ENCODE data around the gene RANBP9. TPM values are rescaled to one million over a fixed set of nuclear protein-coding genes. Genes with fewer than 3 reads are reported as not detected.

RANBP9 gene
- total and polyA plus RNA-seq, 8 donors, result 9.6 to 22.2 (median 16.6) TPM

DNA sequence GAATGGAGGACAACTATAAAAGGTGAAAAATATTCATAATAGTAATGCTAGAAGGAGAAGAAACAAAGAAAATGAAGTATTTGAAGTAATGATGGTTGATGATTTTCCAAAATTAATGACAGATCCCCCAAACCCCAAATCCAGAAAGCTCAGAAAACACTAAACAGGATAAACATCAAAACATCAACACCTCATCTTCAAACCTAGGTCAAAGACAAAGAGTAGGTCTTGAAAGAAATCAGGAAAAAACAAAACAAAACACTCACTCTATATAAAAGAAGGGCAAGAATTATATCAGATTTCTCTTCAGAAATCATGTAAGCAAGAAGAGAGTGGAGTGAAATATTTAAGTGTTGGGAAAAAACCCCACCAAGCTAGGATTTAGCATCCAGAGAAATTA is 38.7 kb downstream of the RANBP9 start:
- no peaks in the 10 kb centered on the region for H3K27me3 ChIP-seq
- no peak overlapping the region for H3K27ac ChIP-seq
- TF ChIP-seq, protein P1, sequence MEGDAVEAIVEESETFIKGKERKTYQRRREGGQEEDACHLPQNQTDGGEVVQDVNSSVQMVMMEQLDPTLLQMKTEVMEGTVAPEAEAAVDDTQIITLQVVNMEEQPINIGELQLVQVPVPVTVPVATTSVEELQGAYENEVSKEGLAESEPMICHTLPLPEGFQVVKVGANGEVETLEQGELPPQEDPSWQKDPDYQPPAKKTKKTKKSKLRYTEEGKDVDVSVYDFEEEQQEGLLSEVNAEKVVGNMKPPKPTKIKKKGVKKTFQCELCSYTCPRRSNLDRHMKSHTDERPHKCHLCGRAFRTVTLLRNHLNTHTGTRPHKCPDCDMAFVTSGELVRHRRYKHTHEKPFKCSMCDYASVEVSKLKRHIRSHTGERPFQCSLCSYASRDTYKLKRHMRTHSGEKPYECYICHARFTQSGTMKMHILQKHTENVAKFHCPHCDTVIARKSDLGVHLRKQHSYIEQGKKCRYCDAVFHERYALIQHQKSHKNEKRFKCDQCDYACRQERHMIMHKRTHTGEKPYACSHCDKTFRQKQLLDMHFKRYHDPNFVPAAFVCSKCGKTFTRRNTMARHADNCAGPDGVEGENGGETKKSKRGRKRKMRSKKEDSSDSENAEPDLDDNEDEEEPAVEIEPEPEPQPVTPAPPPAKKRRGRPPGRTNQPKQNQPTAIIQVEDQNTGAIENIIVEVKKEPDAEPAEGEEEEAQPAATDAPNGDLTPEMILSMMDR (IDR thresholded peaks at IDR 0.05), result no peak
- no peak for DNase-seq
- intact Hi-C loops (cut with DNase I), result no loop called here
- no peak overlapping the region for H3K4me3 ChIP-seq
- no peak for FAIRE-seq
- H3K36me3 ChIP-seq, result no peaks in the 10 kb centered on the region
- no peaks in the 10 kb centered on the region for H3K9me3 ChIP-seq
- no peak for ATAC-seq
- H3K4me1 ChIP-seq, result peaks cover 0 to 15% (median 6%) of the 10 kb centered on the region in 3 donors

DNA sequence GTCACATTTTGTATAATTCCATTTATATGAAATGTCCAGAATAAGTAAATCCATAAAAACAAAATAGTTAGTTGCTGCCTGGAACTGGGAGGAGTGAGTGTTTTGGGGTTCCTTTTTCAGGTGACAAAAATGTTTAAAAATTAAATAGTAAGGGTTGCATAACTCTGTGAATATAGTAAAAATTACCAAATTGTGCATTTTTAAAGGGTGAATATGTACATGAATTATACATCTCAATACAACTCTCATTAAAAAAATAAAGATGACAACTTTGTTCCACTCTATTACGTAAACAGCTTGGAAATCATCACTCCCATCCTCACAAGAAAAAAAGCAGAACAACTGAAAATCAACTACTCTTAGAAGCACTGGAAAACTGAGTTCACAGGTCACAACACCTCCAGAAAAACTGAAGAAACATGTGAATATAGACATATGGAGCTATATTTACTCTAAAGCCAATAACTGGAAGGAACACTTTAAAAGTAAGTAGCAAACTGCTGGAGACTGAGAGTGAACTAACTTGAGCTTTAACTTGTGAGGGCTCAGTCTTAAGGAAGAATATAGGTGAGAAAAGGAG is 40.0 kb downstream of the RANBP9 start:
- DNase-seq (no peak), ATAC-seq (peak in 2 of 4 donors; percentile 36), FAIRE-seq (no peak)
- Histone ChIP-seq H3K9me3 (no peaks in the 10 kb centered on the region), H3K4me1 (peaks cover 0 to 16% (median 6%) of the 10 kb centered on the region in 3 donors), H3K4me3 (no peak overlapping the region), H3K27me3 (no peaks in the 10 kb centered on the region), H3K27ac (peak overlapping the region in 1 of 4 donors; percentile 20), H3K36me3 (no peaks in the 10 kb centered on the region)
- intact Hi-C loops (cut with DNase I), result no loop called here
- 85 to 100% methylated on average over 1 of the region's 1 CpG for WGBS, 2 donors
- TF ChIP-seq, protein P1 (IDR thresholded peaks at IDR 0.05), result no peak

DNA sequence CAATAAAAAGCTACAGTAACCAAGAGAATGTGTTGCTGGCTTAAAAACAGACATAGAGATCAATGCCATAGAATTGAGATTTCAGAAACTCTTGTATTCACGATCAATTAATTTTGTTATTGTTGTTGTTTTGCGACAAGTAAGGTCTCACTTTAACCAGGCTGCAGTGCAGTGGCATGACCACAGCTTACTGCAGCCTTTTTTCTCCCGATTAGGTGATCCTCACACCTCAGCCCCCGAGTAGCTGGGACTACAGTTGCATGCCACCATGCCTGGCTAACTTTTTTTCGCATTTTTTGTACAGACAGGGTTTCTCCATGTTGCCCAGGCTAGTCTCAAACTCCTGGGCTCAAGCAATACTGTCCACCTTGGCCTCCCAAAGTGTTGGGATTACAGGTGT is 42.2 kb downstream of the RANBP9 start:
- FAIRE-seq, result no peak
- no peak for DNase-seq
- Histone ChIP-seq H3K27me3 (no peaks in the 10 kb centered on the region), H3K27ac (no peak overlapping the region), H3K9me3 (no peaks in the 10 kb centered on the region), H3K4me3 (no peak overlapping the region), H3K36me3 (no peaks in the 10 kb centered on the region), H3K4me1 (peaks cover 10 to 28% (median 10%) of the 10 kb centered on the region in 3 donors)
- WGBS, 2 donors, result 94 to 95% methylated on average over 5 of the region's 5 CpGs
- no peak for ATAC-seq
- intact Hi-C loops (cut with DNase I), result no loop called here
- TF ChIP-seq, protein P1 (IDR thresholded peaks at IDR 0.05), result no peak

DNA sequence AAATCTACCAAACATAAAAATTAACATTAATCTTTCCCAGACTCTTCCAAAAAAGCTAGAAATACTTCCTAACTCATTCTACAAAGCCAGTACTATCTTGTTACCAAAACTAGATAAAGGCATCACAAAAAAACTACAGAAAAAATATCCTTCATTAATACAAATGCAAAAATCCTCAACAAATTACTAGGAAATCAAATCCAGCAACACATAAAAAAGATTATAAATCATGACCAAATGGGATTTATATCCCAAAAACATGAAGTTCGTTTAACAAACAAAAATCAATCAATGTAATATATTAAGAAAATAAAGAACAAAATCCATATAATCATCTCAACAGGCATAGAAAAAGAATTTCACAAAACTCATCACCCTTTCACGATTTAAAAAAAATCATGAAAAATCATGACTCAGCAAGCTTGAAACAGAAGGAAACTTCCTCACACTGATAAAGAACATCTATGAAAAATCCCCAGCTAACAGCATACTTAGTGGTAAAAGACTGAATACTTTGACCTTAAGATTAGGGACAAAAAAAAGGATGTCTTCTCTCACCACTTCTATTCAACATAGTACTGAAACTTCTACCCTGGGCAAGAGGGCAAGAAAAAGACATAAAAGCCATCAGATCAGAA is 43.2 kb downstream of the RANBP9 start:
- FAIRE-seq (no peak), DNase-seq (no peak), ATAC-seq (peak in 1 of 4 donors; percentile 39)
- Histone ChIP-seq H3K36me3 (no peaks in the 10 kb centered on the region), H3K27ac (no peak overlapping the region), H3K4me1 (peaks cover 13 to 37% (median 20%) of the 10 kb centered on the region in 3 donors), H3K27me3 (no peaks in the 10 kb centered on the region), H3K9me3 (no peaks in the 10 kb centered on the region), H3K4me3 (no peak overlapping the region)
- intact Hi-C loops (cut with DNase I), result no loop called here
- 58 to 64% methylated on average over 2 of the region's 2 CpGs for WGBS, 2 donors
- TF ChIP-seq, protein P1 (IDR thresholded peaks at IDR 0.05), result no peak

DNA sequence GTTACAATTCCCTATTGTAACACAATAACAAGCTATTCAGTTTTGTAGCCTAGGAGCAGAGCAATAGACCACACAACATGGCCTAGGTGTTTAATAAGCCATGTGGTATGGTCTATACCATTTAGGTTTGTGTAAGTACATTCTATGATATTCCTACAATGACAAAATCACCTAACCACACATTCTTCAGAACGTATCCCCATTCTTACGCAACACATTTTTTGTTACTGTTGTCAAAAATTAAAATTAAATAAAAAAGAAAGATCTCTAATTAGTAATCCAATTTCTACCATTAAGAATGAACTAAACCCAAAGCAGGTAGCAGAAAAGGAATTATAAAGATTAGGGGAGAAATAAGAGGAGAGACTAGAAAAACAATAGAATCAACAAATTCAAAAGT is 44.0 kb downstream of the RANBP9 start:
- H3K27me3 ChIP-seq, result no peaks in the 10 kb centered on the region
- H3K4me3 ChIP-seq, result no peak overlapping the region
- no peak for FAIRE-seq
- intact Hi-C loops (cut with DNase I), result no loop called here
- no peak overlapping the region for H3K27ac ChIP-seq
- H3K4me1 ChIP-seq, result peaks cover 17 to 44% (median 28%) of the 10 kb centered on the region in 3 donors
- ATAC-seq, result no peak
- no peaks in the 10 kb centered on the region for H3K36me3 ChIP-seq
- DNase-seq, result no peak
- no peaks in the 10 kb centered on the region for H3K9me3 ChIP-seq
- TF ChIP-seq, protein P1 (IDR thresholded peaks at IDR 0.05), result no peak
- 87 to 93% methylated on average over 2 of the region's 2 CpGs for WGBS, 2 donors

All from pancreas (tissue), 10 donors.